GM19328 (cell line): ENCODE data around the gene EHD1.

ENCODE experiments used
- ATAC-seq: cut with Tn5 transposase; IDR thresholded peaks from one replicate; pipeline ENCODE4 v1.9.1; 2021; ENCODE audit warnings: mild to moderate bottlenecking, moderate library complexity; ENCODE audit not compliant: unreplicated experiment

The EHD1 gene

GRCh38 chr11:64802370-64803157, 75.9 kb downstream of the EHD1 start:
- ATAC-seq: peak; percentile 9
